Fibroblast of mammary gland (primary cell): ENCODE measurements around the gene C4BPA.

Experiments used
- DNase-seq: peaks from one replicate; pipeline ENCODE4 v3.0.0-alpha.2; 2010; ENCODE audit warnings: low read depth
- H3K4me3 ChIP-seq: 2 replicates; pipeline ENCODE4 v1.5.1; 2011; ENCODE audit warnings: low read depth, mild to moderate bottlenecking, low read length, moderate library complexity; ENCODE audit not compliant: control insufficient read depth
- TF ChIP-seq, protein P1 (sequence below): conservative IDR thresholded peaks from 2 replicates; pipeline ENCODE4 v1.5.1; 2011; ENCODE audit warnings: low read depth, low read length, inconsistent platforms; ENCODE audit not compliant: control insufficient read depth, insufficient read depth

C4BPA gene

DNA sequence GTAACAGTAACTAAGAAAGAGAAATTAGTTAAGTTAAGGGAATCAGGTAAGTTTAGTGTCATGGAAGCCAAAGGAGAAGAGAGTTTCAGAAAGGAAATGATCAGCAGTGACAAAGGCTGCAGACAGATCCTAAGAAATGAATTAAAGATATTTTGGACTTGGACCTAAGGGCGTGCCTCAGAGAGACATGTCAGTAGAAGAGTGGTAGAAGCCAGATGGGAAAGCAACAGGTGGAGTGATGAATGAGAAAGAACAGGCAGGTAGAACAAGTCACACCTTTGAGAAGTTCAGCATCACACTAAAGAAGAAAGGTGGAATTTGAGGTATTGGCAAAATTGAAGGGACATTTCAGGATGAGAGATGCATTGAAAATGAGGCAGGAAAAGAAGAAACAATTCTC, 1.4 kb upstream of the C4BPA start:
- TF ChIP-seq, protein P1, sequence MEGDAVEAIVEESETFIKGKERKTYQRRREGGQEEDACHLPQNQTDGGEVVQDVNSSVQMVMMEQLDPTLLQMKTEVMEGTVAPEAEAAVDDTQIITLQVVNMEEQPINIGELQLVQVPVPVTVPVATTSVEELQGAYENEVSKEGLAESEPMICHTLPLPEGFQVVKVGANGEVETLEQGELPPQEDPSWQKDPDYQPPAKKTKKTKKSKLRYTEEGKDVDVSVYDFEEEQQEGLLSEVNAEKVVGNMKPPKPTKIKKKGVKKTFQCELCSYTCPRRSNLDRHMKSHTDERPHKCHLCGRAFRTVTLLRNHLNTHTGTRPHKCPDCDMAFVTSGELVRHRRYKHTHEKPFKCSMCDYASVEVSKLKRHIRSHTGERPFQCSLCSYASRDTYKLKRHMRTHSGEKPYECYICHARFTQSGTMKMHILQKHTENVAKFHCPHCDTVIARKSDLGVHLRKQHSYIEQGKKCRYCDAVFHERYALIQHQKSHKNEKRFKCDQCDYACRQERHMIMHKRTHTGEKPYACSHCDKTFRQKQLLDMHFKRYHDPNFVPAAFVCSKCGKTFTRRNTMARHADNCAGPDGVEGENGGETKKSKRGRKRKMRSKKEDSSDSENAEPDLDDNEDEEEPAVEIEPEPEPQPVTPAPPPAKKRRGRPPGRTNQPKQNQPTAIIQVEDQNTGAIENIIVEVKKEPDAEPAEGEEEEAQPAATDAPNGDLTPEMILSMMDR, result no peak

DNA sequence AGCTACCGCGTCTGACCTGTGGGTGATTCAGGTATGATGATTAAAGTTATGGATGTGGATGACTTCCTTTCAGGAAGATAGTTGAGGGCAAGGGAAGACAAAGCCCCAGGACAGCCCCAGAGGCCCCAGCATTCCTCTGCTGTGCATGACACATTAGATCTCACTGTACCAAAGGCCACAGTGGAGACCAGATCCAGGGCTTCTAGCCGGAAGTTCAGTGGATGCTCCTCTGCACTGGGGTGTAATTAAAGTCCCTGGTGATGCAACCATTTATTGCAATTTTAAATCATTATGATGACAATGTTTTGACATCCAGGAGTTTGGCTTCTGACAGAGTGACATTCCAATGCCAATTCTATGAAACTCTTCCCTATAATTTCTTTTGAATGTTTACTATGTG, 5.0 kb downstream of the C4BPA start:
- no peak overlapping the region for H3K4me3 ChIP-seq
- TF ChIP-seq, protein P1, result no peak
- DNase-seq, result no peak

More for the DNA sequence above, 1.4 kb upstream of the C4BPA start:
- DNase-seq, result no peak
- H3K4me3 ChIP-seq, result no peak overlapping the region

DNA sequence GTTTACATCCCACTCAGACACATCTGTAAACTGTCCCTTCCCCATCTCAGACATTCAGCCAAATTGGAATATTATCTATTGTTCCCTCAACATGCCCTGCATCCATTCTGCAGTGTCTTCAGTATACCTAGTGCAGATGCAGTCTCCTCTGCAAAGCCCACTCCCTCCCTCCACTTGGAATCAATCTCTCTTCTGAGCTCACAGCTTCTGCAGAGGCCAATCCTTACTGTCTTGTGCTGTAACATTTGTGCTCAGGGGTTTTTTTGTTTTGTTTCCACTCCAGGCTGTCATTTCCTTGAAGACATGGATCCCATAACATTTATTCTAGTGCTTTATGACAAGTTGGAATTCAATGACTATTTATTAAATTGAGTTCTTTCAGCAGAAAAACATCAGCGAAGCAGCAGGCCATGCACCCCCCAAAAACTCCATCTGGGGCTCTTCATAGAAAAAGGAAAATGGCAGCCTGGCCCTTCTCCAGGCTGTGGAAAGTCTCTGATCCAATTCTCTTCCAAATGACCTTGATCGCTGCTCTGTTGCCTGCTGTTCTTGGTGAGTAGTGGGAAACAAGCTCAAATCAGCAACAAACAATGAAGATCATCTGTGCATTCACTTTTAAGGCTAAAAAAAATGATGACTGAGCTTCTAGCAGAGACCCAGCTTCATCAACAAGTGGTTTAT, 8.7 kb downstream of the C4BPA start:
- no peak overlapping the region for H3K4me3 ChIP-seq
- DNase-seq, result no peak
- TF ChIP-seq, protein P1, result no peak

DNA sequence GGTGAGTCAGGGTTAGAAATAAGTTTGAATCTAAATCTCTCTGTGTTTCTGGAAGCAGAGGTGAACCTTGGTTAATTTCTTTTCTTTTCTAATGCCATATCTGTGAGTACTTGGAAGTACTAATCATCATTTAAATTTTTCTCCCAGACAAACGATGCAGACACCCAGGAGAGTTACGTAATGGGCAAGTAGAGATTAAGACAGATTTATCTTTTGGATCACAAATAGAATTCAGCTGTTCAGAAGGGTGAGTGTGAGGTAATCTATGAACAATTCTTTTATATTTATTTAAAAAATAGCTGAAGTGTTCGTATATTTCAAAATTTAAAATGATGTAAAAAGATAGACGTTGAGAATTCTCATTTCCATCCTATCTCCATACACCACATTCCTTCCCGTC, 11.2 kb downstream of the C4BPA start:
- no peak overlapping the region for H3K4me3 ChIP-seq
- TF ChIP-seq, protein P1, result no peak
- peak; percentile 3 for DNase-seq

DNA sequence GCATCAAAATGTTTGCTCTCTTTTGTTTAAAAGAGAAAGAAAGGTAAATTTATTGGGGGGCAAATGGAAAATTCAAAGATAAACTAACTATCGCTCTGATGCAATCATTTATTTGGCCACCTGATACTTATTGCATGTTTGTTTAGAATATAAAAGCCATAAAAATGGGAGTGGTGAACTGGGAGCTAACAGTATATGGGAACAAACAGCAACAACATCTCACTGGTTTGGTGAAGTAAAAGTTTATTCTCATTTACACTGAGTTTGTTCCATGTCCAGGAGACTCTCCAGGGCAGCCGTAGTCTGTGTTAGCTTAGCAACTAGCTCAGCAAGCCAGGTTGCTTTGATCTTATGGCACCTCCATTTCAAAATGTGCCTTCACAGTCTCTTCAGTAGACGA, 20.4 kb downstream of the C4BPA start:
- no peak for DNase-seq
- no peak overlapping the region for H3K4me3 ChIP-seq
- TF ChIP-seq, protein P1, result no peak

DNA sequence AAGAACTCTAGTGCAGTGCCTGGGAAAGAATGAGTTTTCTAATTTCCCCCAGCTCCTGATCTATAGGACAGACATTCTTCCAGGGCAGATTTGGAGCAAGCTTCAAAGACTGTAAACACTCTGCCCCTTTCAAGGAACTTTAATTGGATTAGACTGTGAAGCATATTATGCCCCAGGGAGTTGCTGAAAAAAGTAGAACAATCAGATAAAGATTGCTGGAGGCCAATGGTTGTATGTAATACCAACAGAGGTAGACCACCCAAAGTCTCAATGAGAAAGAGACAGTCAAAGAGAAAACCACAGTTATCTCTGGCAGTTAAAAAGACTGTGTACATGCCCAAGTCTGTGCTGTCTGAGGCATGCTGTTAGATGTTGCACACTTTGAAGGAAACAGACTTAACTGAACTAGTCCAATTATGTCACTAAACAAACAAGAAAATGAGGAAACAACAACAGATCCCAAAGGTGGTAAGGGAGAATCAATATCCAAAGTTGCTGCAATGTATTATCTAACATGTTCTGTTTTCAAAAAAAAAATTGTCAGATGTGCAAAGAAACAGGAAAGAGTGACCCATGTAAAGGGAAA, 24.4 kb downstream of the C4BPA start:
- DNase-seq, result no peak
- H3K4me3 ChIP-seq, result no peak overlapping the region
- TF ChIP-seq, protein P1, result no peak
